Naive thymus-derived CD4-positive, alpha-beta T cell (primary cell): ENCODE results near the gene TUBA4A. TPM values are rescaled to one million over a fixed set of nuclear protein-coding genes. Genes with fewer than 3 reads are reported as not detected.

Source experiments
- microRNA-seq: library from miRNA; unstranded; fragments of <30 nt; microRNA quantifications from one replicate; pipeline ENCODE4 v1.2.0, GENCODE V29; 2022; ENCODE audit warnings: borderline microRNAs expressed
- polyA plus RNA-seq, 2 donors: library from polyadenylated mRNA; unstranded; fragments of 300-500 nt; fragmentation: Illumina TruSeq; gene quantifications; one replicate each; pipeline ENCODE4 v1.2.3, GENCODE V29; 2021
- total RNA-seq, 6 experiments: library from RNA in 5 of 6; stranded (reverse) in 5 of 6; gene quantifications; 1 replicate in 5 of 6; 2 replicates in 1 of 6; pipeline ENCODE4 v1.2.3 and lab custom pipeline; 2021 to 2026

Gene TUBA4A
- total and polyA plus RNA-seq, 7 experiments from 2014 or later = 82.9 to 336 (median 183) TPM

Small RNA genes within 50 kb of the gene (microRNA-seq; reads per million reads assigned to microRNA genes)
- not detected for gene MIR153-1

Other genes starting within 250 kb of the TUBA4A start
- gene CFAP65, start 212.4 kb downstream of the TUBA4A start, total RNA-seq = not detected
- gene CFAP65, start 212.4 kb downstream of the TUBA4A start, polyA plus RNA-seq = not detected
- gene IHH, start 193.0 kb downstream of the TUBA4A start, total RNA-seq = under 1 TPM in 2 of 5 experiments, not detected in 3; 0.17 to 0.24 TPM
- gene IHH, start 193.0 kb downstream of the TUBA4A start, polyA plus RNA-seq = not detected
- 10 to 100 TPM; 11.4 to 24.0 (median 17.9) TPM for gene NHEJ1, start 93.1 kb downstream of the TUBA4A start, total RNA-seq
- 10 to 100 TPM; 24.5 to 32.7 TPM for gene NHEJ1, start 93.1 kb downstream of the TUBA4A start, polyA plus RNA-seq
- 1 to 10 TPM in 4 of 5 experiments, under 1 TPM in 1; 0.69 to 8.6 (median 3.0) TPM for gene SLC23A3, start 83.9 kb downstream of the TUBA4A start, total RNA-seq
- gene SLC23A3, start 83.9 kb downstream of the TUBA4A start, polyA plus RNA-seq = under 1 TPM in 1 of 2 donors, not detected in 1; 0.08 TPM
- 10 to 100 TPM; 48.2 to 77.6 (median 64.5) TPM for gene CNPPD1, start 77.0 kb downstream of the TUBA4A start, total RNA-seq
- gene CNPPD1, start 77.0 kb downstream of the TUBA4A start, polyA plus RNA-seq = 10 to 100 TPM; 48.2 to 68.7 TPM
- 100 to 1,000 TPM in 2 of 5 experiments, 10 to 100 TPM in 3; 70.2 to 124 (median 90.9) TPM for gene RETREG2, start 75.6 kb downstream of the TUBA4A start, total RNA-seq
- gene RETREG2, start 75.6 kb downstream of the TUBA4A start, polyA plus RNA-seq = 10 to 100 TPM; 58.5 to 62.4 TPM
- 10 to 100 TPM; 50.1 to 79.5 (median 71.3) TPM for gene ZFAND2B, start 47.1 kb downstream of the TUBA4A start, total RNA-seq
- gene ZFAND2B, start 47.1 kb downstream of the TUBA4A start, polyA plus RNA-seq = 10 to 100 TPM; 72.4 to 90.7 TPM
- gene ABCB6, start 35.0 kb downstream of the TUBA4A start, total RNA-seq = 10 to 100 TPM in 2 of 5 experiments, 1 to 10 TPM in 3; 4.1 to 30.2 (median 8.3) TPM
- gene ABCB6, start 35.0 kb downstream of the TUBA4A start, polyA plus RNA-seq = 1 to 10 TPM in 1 of 2 donors, under 1 TPM in 1; 0.66 to 3.2 TPM
- 10 to 100 TPM; 52.6 to 66.0 (median 60.9) TPM for gene ATG9A, start 24.3 kb downstream of the TUBA4A start, total RNA-seq
- 10 to 100 TPM; 14.0 to 40.0 TPM for gene ATG9A, start 24.3 kb downstream of the TUBA4A start, polyA plus RNA-seq
- 100 to 1,000 TPM; 117 to 287 (median 169) TPM for gene ANKZF1, start 24.1 kb downstream of the TUBA4A start, total RNA-seq
- 10 to 100 TPM; 29.7 to 61.4 TPM for gene ANKZF1, start 24.1 kb downstream of the TUBA4A start, polyA plus RNA-seq
- gene GLB1L, start 8.5 kb downstream of the TUBA4A start, total RNA-seq = 1 to 10 TPM; 1.9 to 4.5 (median 2.7) TPM
- gene GLB1L, start 8.5 kb downstream of the TUBA4A start, polyA plus RNA-seq = 1 to 10 TPM; 1.6 to 2.1 TPM
- 10 to 100 TPM; 17.4 to 35.0 (median 21.8) TPM for gene STK16, start 8.4 kb downstream of the TUBA4A start, total RNA-seq
- gene STK16, start 8.4 kb downstream of the TUBA4A start, polyA plus RNA-seq = 10 to 100 TPM; 18.8 to 24.4 TPM
- not detected for gene TUBA4B, start 675 bp downstream of the TUBA4A start, total RNA-seq
- gene TUBA4B, start 675 bp downstream of the TUBA4A start, polyA plus RNA-seq = not detected
- 100 to 1,000 TPM in 4 of 5 experiments, 10 to 100 TPM in 1; 50.8 to 134 (median 113) TPM for gene DNAJB2, start 25.4 kb upstream of the TUBA4A start, total RNA-seq
- gene DNAJB2, start 25.4 kb upstream of the TUBA4A start, polyA plus RNA-seq = 1 to 10 TPM; 6.7 to 7.7 TPM
- gene PTPRN, start 55.5 kb upstream of the TUBA4A start, total RNA-seq = under 1 TPM in 1 of 5 experiments, not detected in 4; 0.48 TPM
- not detected for gene PTPRN, start 55.5 kb upstream of the TUBA4A start, polyA plus RNA-seq
- not detected for gene RESP18, start 78.8 kb upstream of the TUBA4A start, total RNA-seq
- not detected for gene RESP18, start 78.8 kb upstream of the TUBA4A start, polyA plus RNA-seq
- 100 to 1,000 TPM in 1 of 5 experiments, 10 to 100 TPM in 4; 72.3 to 115 (median 73.9) TPM for gene DNPEP, start 134.0 kb upstream of the TUBA4A start, total RNA-seq
- 10 to 100 TPM; 57.5 to 61.2 TPM for gene DNPEP, start 134.0 kb upstream of the TUBA4A start, polyA plus RNA-seq
- 1 to 10 TPM in 1 of 5 experiments, not detected in 4; 1.5 TPM for gene DES, start 164.5 kb upstream of the TUBA4A start, total RNA-seq
- not detected for gene DES, start 164.5 kb upstream of the TUBA4A start, polyA plus RNA-seq
- gene SPEG, start 180.9 kb upstream of the TUBA4A start, total RNA-seq = 10 to 100 TPM in 4 of 5 experiments, under 1 TPM in 1; 0.41 to 23.2 (median 15.0) TPM
- gene SPEG, start 180.9 kb upstream of the TUBA4A start, polyA plus RNA-seq = under 1 TPM; 0.26 to 0.76 TPM
- gene GMPPA, start 245.0 kb upstream of the TUBA4A start, total RNA-seq = 10 to 100 TPM; 22.4 to 58.3 (median 37.2) TPM
- gene GMPPA, start 245.0 kb upstream of the TUBA4A start, polyA plus RNA-seq = 10 to 100 TPM; 11.8 to 23.8 TPM